Muscle layer of duodenum (tissue), 2 donors: ENCODE results near the gene FADS1.
A peak's percentile ranks its signal among the peaks of the same experiment; 100 is the strongest.

Source experiments
- H3K27ac ChIP-seq: one replicate; pipeline ENCODE4 v1.7.0; 2013; ENCODE audit warnings: mild to moderate bottlenecking, low read length
- H3K27me3 ChIP-seq: one replicate; pipeline ENCODE4 v1.7.0; 2013; ENCODE audit warnings: low read depth, mild to moderate bottlenecking, control low read depth, low read length
- H3K36me3 ChIP-seq, 2 donors: one replicate each; pipeline ENCODE4 v1.7.0; 2013; ENCODE audit warnings: low read length in 2 of 2, control low read depth in 1 of 2, mild to moderate bottlenecking in 1 of 2; ENCODE audit not compliant: insufficient read depth in 2 of 2, control insufficient read depth in 1 of 2
- H3K4me1 ChIP-seq, 2 donors: one replicate each; pipeline ENCODE4 v1.7.0; 2013; ENCODE audit warnings: low read length in 2 of 2, mild to moderate bottlenecking in 2 of 2, control low read depth in 1 of 2, moderate library complexity in 1 of 2; ENCODE audit not compliant: insufficient read depth in 2 of 2, control insufficient read depth in 1 of 2
- H3K4me3 ChIP-seq, 2 donors: one replicate each; pipeline ENCODE4 v1.7.0; 2013; ENCODE audit warnings: low read length in 2 of 2, low read depth in 1 of 2, mild to moderate bottlenecking in 1 of 2
- H3K9me3 ChIP-seq, 2 donors: one replicate each; pipeline ENCODE4 v1.7.0; 2013; ENCODE audit warnings: low read length in 2 of 2, control low read depth in 1 of 2, mild to moderate bottlenecking in 1 of 2; ENCODE audit not compliant: control insufficient read depth in 1 of 2
- donor health status: healthy.

FADS1 gene

GRCh38 chr11:61815790-61816735, 740 bp downstream of the FADS1 start:
- Histone ChIP-seq H3K9me3 (no peaks in the 10 kb centered on the region), H3K36me3 (peaks cover 12 to 15% of the 10 kb centered on the region in 2 donors), H3K4me1 (peaks cover 0 to 9% of the 10 kb centered on the region in 2 donors), H3K4me3 (peak overlapping the region; percentile 69 to 70), H3K27me3 (no peaks in the 10 kb centered on the region), H3K27ac (peak overlapping the region; percentile 89)

DNA sequence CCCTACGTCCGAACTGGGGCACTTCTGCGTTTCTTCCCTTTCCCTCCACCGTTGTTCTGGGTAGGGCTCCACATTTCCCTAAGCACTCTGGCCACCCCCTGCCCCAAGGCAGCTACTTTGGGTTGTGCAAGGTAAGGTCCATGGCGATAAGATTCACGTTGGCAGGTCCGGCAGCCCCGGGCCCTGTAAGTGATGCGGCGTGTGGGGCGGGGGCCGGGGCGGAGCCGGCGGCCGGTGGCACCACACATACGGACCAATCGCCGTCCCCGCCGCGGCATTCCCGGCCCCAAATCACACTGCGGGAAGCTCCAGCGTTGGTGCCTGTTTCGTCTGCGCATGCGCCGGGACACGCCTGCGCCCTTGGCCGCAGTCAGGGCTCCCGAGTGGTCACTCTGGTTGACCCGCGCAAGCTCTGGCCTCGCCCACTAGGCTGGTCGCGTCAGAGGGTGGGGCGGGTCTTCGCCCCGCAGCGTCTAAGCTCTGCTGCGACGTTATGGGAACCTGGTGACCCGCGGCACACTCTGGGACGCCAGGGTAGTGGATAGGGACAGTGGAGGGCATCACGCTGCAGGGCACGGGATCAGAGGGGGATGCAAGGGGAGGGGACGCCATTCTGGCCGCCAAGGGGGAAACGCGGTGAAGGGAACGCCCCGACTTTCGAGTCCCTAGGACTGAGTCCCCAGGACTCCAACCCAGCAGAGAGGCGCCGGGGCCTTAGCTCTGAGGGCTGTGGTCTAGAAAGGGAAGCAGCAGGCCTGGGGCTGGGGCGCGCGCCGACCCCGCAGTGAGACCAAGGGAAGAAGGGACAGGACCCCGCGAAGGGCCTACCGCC, 1.6 kb downstream of the FADS1 start:
- Histone ChIP-seq H3K9me3 (no peaks in the 10 kb centered on the region), H3K27me3 (no peaks in the 10 kb centered on the region), H3K4me1 (peaks cover 0 to 9% of the 10 kb centered on the region in 2 donors), H3K36me3 (peaks cover 17 to 23% of the 10 kb centered on the region in 2 donors), H3K4me3 (peak overlapping the region; percentile 69 to 70), H3K27ac (peak overlapping the region; percentile 89)

DNA sequence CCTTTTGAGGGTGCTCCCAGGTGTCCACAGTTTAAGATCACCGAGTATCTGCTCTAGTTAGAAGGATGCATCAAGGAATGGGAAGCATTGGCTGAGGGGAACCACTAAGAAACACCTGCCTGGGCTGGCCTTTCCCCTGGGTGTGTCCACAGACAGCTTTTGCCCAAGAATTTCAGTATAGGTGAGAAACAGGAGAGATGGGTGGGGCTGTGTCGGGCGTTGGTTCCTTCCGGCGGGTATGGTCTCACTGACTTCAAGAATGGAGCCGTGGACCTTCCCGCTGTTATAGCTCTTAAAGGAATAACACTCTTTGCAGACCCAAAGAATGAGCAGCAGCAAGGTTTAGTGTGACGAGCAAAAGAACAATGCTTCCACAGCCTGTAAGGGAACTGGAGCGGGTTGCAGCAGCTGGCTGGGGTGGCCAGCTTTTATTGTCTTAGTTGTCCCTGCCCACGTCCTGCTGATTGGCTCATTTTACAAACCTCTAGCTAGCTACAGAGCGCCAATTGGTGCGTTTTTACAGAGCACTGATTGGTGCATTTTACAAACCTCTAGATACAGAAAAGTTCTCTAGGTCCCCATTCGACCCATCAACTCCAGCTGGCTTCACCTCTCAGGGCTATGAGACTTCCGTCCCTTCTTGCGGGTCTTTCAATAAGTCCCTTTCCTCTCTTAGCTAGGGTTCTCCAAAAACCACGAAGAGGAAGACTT, 2.4 kb downstream of the FADS1 start:
- peak overlapping the region; percentile 70 for H3K27ac ChIP-seq
- no peaks in the 10 kb centered on the region for H3K9me3 ChIP-seq
- peaks cover 0 to 9% of the 10 kb centered on the region in 2 donors for H3K4me1 ChIP-seq
- peaks cover 24 to 31% of the 10 kb centered on the region in 2 donors for H3K36me3 ChIP-seq
- H3K4me3 ChIP-seq: peak overlapping the region; percentile 69 to 70
- no peaks in the 10 kb centered on the region for H3K27me3 ChIP-seq

GRCh38 chr11:61812736-61813411, 3.9 kb downstream of the FADS1 start:
- peaks cover 26 to 31% of the 10 kb centered on the region in 2 donors for H3K36me3 ChIP-seq
- no peaks in the 10 kb centered on the region for H3K27me3 ChIP-seq
- no peak overlapping the region for H3K27ac ChIP-seq
- peaks cover 0 to 9% of the 10 kb centered on the region in 2 donors for H3K4me1 ChIP-seq
- no peak overlapping the region for H3K4me3 ChIP-seq
- no peaks in the 10 kb centered on the region for H3K9me3 ChIP-seq

DNA sequence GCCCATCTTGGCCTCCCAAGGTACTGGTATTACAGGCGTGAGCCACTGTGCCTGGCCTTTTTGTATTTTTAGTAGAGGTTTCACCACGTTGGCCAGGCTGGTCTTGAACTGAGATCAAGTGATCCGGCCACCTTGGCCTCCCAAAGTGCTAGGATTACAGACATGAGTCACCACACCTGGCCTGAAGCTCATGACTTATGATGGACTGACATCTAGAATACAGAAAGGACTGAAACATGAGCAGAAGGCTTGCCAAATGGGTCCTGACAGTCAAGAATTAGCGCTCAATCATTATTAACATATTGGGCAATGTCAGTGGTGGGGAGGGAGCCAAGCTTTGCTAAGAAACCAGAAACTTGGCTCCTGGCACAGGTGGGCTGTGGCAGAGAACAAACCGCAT, 5.0 kb downstream of the FADS1 start:
- no peak overlapping the region for H3K27ac ChIP-seq
- H3K4me1 ChIP-seq: peaks cover 0 to 9% of the 10 kb centered on the region in 2 donors
- H3K9me3 ChIP-seq: no peaks in the 10 kb centered on the region
- H3K27me3 ChIP-seq: no peaks in the 10 kb centered on the region
- no peak overlapping the region for H3K4me3 ChIP-seq
- peaks cover 26 to 32% of the 10 kb centered on the region in 2 donors for H3K36me3 ChIP-seq

GRCh38 chr11:61810671-61811175, 6.1 kb downstream of the FADS1 start:
- Histone ChIP-seq H3K9me3 (no peaks in the 10 kb centered on the region), H3K27ac (no peak overlapping the region), H3K36me3 (peaks cover 29 to 38% of the 10 kb centered on the region in 2 donors), H3K4me1 (peaks cover 0 to 3% of the 10 kb centered on the region in 2 donors), H3K27me3 (no peaks in the 10 kb centered on the region), H3K4me3 (no peak overlapping the region)

- Histone ChIP-seq H3K27ac (no peak overlapping the region), H3K4me1 (no peaks in the 10 kb centered on the region), H3K36me3 (peaks cover 30 to 54% of the 10 kb centered on the region in 2 donors), H3K4me3 (no peak overlapping the region), H3K9me3 (no peaks in the 10 kb centered on the region), H3K27me3 (no peaks in the 10 kb centered on the region)
Observed at GRCh38 chr11:61806785-61807184, 10.0 kb downstream of the FADS1 start.

DNA sequence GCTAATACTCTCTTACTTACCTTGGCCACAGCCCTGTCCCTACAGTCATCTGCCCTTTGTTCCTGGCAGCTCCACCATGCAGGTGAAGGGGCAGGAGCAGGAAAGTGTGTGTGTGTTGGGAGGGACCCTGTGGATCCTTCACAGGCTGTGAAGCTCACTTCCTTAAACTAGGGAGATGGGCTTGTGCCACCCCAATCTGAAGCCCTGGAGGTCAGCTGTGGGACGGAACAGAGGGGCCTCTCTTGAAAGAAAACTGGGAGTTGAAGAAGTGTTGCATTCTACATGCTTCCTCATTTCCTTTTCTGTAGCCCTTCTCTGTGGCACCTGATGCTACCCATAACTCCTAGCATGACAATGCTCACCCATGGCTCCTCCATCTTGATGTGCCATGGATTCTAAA, 11.7 kb downstream of the FADS1 start:
- Histone ChIP-seq H3K27me3 (no peaks in the 10 kb centered on the region), H3K4me1 (no peaks in the 10 kb centered on the region), H3K36me3 (peaks cover 29 to 40% of the 10 kb centered on the region in 2 donors), H3K9me3 (no peaks in the 10 kb centered on the region), H3K4me3 (no peak overlapping the region), H3K27ac (no peak overlapping the region)

DNA sequence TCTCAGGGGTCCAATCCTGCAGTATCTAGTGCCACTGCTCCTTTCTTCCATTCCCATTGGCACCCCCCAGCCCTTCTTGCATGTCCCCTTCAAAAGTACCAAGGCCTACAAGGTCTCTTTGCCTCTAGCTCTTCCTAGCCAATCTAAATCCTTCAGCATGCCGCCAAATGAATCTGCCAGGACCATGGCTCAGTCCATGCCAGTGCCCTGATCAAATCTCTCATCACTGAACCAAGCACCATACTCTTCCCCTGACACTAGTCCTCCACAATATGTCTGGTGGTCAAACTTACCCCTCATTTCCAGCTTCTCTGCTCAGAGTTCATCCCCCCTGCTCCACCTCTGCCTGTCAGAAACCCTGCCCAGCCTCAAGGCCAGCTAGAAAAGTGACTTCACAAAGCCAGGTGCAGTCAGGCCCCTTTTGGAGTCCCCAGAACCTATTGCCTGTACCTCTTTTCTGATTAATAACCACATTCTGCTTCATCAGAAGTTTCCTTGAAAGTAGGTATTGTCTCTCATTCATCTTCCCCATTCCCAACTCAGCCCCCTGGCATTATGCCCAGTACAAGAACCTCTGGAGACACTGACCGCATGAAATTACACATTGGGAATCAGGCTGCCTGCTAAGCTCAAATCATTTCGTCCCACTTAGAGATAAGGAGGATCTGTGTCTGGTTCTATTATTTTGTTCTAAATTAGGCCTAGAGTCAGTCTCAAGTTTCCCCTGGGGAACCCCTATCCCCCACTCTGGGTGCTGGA, 12.7 kb downstream of the FADS1 start:
- no peaks in the 10 kb centered on the region for H3K27me3 ChIP-seq
- H3K9me3 ChIP-seq: no peaks in the 10 kb centered on the region
- H3K4me1 ChIP-seq: no peaks in the 10 kb centered on the region
- no peak overlapping the region for H3K27ac ChIP-seq
- peaks cover 21 to 32% of the 10 kb centered on the region in 2 donors for H3K36me3 ChIP-seq
- H3K4me3 ChIP-seq: no peak overlapping the region

DNA sequence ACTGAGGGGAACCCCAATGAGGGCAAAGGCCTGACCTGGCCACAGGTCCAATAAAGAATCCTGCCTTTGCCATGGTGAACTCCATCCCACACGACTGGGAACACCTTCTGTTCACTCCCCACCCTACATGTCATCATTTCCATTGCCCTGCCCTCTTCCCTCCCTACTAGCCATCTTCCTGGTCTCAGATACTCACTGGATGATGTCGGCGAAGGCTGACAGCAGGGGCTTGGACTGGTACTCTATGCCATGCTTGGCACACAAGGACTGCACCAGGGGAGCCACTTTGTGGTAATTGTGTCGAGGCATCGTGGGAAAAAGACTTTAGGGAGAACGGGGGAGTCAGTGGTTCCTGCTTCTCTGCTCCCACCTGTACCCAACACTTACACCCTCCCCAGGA, 14.2 kb downstream of the FADS1 start:
- Histone ChIP-seq H3K36me3 (peaks cover 21 to 32% of the 10 kb centered on the region in 2 donors), H3K9me3 (no peaks in the 10 kb centered on the region), H3K27me3 (no peaks in the 10 kb centered on the region), H3K4me1 (peaks cover 0 to 2% of the 10 kb centered on the region in 2 donors), H3K4me3 (no peak overlapping the region), H3K27ac (no peak overlapping the region)
